Adrenal gland (tissue), 5 donors: Measurements from ENCODE around the gene FGF14.

Source experiments
- POLR2A ChIP-seq, 2 donors: fragments of 450-650 bp; IDR thresholded peaks; one replicate each; pipeline ENCODE4 v1.6.1; 2017; ENCODE audit warnings: antibody characterized with exemption in 2 of 2, mild to moderate bottlenecking in 2 of 2, moderate library complexity in 1 of 2
- TF ChIP-seq, protein P1 (sequence below), 6 experiments: fragments of 450-650 bp in 4 of 6; fragments of 200-600 bp in 2 of 6; sonication (generic) in 1 of 6; IDR thresholded peaks; 1 replicate in 5 of 6; 2 replicates in 1 of 6; pipeline versions ENCODE4 v1.5.1 to v1.8.0; 2016 to 2021; ENCODE audit warnings: antibody characterized with exemption in 6 of 6, mild to moderate bottlenecking in 2 of 6, moderate library complexity in 1 of 6
- donor health status: DM: no; HTN: no; CAD: no.

DNA sequence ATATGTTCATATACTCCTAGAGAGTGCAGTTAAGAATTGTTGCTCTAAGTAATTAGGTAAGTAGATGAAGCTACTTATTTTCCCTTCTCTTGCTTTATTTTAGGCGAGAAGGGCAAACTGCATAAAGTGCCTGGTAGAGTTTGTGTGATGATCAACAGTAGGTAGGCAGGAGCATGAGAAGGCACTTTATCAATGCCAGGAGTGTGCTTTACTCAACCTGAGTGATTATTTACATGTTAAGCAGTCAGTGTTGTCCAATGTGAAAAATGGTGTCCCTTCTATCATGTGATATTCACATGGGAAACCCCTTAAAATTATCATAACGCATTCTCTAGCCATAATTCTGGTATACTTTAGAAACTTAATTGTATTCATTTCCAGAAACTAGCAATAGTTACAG, 655.3 kb downstream of the FGF14 start:
- TF ChIP-seq, protein P1, sequence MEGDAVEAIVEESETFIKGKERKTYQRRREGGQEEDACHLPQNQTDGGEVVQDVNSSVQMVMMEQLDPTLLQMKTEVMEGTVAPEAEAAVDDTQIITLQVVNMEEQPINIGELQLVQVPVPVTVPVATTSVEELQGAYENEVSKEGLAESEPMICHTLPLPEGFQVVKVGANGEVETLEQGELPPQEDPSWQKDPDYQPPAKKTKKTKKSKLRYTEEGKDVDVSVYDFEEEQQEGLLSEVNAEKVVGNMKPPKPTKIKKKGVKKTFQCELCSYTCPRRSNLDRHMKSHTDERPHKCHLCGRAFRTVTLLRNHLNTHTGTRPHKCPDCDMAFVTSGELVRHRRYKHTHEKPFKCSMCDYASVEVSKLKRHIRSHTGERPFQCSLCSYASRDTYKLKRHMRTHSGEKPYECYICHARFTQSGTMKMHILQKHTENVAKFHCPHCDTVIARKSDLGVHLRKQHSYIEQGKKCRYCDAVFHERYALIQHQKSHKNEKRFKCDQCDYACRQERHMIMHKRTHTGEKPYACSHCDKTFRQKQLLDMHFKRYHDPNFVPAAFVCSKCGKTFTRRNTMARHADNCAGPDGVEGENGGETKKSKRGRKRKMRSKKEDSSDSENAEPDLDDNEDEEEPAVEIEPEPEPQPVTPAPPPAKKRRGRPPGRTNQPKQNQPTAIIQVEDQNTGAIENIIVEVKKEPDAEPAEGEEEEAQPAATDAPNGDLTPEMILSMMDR (IDR thresholded peaks at IDR 0.05) = no peak
- no peak for TF ChIP-seq POLR2A (IDR thresholded peaks at IDR 0.05)
